Measurements from ENCODE around the gene PPL. TPM values are rescaled to one million over a fixed set of nuclear protein-coding genes. Genes with fewer than 3 reads are reported as not detected.
A peak's percentile ranks its signal among the peaks of the same experiment; 100 is the strongest.

PPL gene
- total RNA-seq, 1 donor from 2014 or later = 18.4 TPM

GRCh38 chr16:4894276-4895150 is 42.4 kb downstream of the PPL start:
- ATAC-seq (no peak), DNase-seq (no peak)
- intact Hi-C loops (cut with micrococcal nuclease) = no loop called here

DNA sequence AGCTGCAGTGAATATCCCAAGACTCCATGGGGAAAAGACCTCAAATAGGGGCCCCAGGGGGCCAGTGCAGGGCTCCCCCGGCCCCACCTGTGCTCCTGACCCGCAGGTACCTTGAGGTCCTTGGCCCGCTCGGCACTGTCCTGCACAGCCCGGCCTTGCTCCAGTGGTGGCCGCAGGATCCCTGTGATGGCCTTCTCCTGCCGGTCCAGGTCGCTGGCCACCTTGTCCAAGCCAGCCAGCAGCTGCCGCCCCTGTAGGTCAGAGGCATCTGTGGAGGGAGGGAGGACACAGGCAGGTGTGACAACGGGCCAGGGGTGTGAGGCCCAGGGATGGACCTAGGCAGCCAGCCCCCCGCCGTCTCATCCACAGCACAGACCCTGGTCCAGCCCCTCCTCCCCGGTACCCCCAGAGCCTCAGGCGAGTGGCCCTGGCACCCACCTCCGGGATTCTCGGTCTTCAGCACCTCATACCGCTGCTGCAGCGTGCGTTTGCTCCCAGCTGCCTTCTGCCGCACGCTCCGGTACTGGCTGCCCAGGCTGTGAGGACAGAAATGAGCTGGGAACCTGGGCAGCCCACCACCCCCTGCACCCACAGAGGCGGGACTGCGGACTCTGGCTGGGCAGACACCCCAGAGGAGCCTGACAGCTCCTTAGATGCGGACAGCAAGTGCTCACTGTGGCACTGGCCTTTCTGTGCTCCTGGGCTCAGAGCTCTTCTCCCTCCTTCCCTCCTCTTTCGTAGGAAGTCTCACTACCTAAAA is 43.7 kb downstream of the PPL start:
- intact Hi-C loops (cut with micrococcal nuclease) = no loop called here
- ATAC-seq = no peak

DNA sequence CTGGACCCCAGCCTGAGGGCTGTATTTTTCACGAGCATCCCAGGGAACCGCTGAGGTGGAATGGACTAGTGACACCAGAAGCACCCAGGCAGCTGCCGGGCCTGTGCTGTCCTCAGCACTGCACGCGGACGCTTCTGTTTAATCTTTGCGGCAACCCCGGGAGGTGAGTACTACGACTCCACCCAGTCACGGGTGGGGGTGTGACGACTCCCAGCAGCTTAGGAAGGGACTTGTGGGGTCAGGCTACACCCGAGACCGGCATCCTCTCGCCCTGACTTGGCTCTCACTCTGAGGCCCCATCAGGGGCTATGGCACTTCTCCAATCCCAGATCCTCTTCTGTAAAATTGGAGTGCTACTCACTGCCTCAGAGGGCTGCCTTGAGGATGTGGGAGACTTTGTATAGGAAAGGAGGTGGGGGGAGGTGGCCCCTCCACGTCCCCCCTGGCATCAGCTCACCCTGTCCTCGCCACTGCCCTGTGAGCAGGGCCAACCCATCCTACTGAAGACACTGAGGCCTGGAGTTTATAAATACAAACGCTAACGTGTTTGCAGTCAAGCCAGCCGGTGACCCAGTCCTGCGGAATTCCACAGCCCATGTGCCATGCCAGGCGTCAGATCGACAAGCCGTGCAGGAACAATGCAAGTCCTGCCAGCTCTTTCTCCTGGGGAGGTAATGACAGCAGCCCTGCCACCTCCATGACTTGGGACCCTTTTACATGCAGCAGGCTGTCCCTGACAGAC is 44.4 kb downstream of the PPL start:
- peak; percentile 73 for DNase-seq

More for the DNA sequence above, 43.7 kb downstream of the PPL start:
- DNase-seq = no peak

DNA sequence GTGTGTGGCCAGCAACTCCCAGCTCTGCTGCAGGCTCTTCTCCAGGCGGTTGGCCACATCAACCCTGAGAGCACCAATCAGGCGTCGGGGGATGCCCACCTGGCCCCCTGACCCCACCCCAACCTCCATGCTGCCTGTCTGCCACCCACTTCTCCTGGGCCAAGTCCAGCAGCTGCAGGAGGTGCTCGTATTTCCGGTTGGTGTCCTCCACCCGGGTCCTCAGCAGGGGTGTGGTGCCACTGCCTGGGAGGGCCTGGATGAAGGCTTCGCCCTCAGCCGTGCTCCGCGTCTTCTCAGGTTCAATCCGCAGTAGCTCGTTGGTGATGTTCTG is 45.1 kb downstream of the PPL start:
- intact Hi-C loops (cut with micrococcal nuclease) = no loop called here
- ATAC-seq = no peak
- DNase-seq = no peak

More for the DNA sequence above, 44.4 kb downstream of the PPL start:
- ATAC-seq = peak; percentile 79
- intact Hi-C loops (cut with micrococcal nuclease) = no loop called here

GRCh38 chr16:4891097-4891885 is 45.7 kb downstream of the PPL start:
- no peak for DNase-seq
- intact Hi-C loops (cut with micrococcal nuclease) = no loop called here
- ATAC-seq = no peak

DNA sequence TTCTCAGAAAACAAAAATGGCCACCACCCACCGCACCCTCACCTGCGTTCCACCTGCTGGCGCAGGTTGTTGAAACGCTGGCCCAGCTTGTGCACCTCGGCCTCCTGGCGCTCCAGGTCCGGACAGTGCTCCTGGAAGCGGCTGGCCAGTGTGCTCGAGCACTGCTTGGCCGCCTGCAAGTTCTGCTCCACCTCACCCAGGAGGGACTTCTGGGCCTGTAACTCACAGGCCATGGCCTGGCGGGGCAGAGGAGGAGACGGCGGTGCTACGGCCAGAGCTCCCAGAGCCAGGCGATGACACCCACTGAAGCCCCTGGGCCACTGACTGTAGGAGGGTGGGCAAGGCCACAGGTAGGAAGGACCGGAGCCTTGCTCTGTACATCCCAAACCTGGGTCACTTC is 46.3 kb downstream of the PPL start:
- DNase-seq (no peak), ATAC-seq (no peak)
- intact Hi-C loops (cut with micrococcal nuclease) = no loop called here

- intact Hi-C loops (cut with micrococcal nuclease) = no loop called here
- DNase-seq = no peak
- no peak for ATAC-seq
These were observed 46.9 kb downstream of the PPL start for GRCh38 chr16:4890026-4890425.

- ATAC-seq = no peak
- intact Hi-C loops (cut with micrococcal nuclease) = no loop called here
- DNase-seq = no peak
These were observed 48.4 kb downstream of the PPL start for GRCh38 chr16:4888428-4889135.

DNA sequence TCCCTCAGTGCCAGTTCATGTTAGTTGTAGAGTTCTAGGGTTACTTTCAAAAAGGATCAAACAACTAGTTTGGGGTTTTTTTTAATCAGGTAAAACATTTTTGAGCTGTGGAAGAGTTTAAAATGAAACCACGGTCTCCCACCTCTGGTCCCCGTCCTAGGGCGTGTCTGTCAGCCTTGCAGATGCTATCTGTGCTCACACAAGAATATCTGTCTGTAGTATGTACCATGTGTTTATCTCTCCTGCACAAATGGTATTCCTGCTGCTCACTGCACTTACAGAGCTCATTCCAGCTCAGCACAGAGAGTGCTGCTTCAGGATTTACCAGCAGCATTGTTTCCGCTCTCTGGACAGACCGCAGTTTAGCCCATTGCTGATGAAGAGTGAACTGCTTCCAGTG is 50.8 kb downstream of the PPL start:
- no peak for DNase-seq
- intact Hi-C loops (cut with micrococcal nuclease) = no loop called here
- ATAC-seq = no peak

DNA sequence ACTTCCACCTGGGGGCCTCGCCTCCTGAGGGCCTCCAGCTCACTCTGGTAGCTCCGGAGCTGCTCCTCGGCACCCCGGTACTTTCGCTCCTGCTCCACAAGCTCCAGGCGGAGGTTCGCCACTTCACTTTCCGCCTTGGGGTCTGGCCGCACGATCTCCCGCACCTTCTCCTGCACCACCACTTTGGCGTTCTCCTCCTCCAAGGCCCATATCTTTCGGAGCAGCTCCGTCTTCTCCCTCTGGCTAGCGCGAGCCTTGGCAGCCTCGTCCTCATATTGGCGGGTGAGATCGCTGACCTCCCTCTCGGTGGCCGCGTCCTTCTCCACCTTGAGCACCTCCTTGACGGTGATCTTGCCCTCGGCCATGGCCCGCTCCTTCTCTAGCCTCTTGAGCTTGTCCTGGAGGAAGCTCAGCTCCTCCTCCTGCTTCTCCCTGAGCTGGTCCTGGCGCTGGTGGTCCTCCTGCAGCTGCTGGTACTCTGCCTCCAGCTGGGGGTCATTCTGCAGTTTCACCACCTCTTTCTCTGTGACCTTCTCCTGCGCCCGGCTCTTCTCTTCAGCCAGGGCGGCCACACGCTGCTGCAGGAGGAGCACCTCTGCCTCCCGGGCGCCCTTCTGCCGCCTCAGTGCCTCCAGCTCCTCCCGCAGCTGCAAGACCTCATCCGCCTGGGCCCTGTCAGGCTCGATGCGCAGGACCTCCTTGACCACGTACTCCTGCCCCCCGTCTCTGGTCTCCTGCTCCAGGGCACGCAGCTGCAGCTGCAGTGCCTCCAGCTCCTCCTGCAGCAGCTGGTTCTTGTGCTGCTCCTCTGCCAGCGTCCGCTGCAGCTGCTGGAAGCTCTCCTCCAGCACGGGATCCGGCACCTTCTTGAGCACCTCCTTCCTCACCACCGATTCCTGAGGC is 51.7 kb downstream of the PPL start:
- no peak for ATAC-seq
- intact Hi-C loops (cut with micrococcal nuclease) = no loop called here
- DNase-seq = no peak

DNA sequence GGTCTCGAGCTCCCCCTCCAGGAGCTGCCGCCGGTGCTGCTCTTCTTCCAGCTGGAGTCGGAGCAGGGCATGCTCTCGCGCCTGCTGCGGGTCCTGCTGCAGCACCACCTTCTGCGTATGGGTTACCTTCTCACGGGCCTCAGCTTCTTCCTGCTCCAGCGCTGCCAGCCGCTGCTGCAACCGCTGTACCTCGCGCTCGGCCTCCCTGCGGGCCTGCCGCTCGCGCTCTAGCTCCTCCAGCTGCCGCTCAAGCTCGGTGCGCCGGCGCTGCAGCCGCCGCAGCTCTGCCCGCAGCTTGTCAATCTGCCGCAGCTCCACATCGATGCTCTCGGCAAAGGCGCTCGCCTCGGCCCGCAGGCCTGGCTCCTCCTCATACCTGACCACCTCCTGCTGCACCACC is 52.7 kb downstream of the PPL start:
- no peak for DNase-seq
- intact Hi-C loops (cut with micrococcal nuclease) = no loop called here
- no peak for ATAC-seq

DNA sequence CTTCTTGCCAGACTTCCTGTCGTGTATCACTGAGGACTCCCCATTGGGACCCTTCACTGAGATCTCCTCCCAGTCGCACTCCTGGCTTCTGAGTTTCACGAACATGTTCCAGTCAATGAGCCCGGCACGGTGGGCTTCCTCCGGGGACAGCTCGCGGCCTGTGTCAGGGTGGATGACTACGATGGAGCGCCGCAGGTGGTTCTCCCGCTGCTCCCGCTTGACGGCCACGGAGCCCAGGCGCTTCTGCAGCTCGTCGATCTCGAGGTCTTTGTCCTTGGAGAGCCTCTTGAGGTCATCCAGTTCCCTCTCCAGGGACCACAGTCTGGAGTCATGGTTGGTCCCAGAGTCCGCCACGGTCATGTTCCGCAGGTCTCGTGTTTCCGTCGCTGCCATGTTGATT is 53.4 kb downstream of the PPL start:
- ATAC-seq = no peak
- intact Hi-C loops (cut with micrococcal nuclease) = no loop called here

GRCh38 chr16:4882633-4883285 is 54.2 kb downstream of the PPL start:
- intact Hi-C loops (cut with micrococcal nuclease) = no loop called here
- ATAC-seq (peak; percentile 86), DNase-seq (no peak)

More for the DNA sequence above, 53.4 kb downstream of the PPL start:
- DNase-seq = no peak

DNA sequence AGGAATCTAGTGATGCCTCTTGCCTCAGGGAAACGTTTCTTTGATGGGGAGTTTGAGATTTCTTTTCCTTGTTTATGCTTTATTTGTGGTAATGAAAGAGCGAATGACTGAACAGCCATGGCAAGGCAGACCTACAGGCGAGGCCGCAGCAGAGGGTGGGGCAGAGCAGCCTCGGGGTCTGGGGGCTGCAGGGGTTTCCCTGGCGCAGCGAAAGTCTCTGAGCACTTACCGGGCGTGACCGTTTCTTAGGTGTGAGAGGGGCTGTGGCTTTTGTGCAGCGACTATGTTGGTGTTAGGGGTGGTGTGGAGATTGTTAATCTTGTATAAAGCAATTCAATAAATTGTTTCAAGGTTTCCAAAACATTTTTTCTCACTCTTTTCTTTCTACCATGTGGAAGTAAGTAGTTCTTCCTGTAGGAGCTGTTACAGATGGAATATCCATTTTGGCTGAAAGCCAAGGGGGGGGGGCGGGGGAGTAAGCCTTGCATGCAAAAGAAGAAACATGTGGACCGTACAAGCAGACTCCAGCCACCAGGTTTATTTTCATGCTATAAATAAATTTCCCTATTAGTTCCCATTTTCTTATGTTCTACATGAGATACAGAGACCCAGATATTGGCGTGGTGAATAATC is 54.8 kb downstream of the PPL start:
- DNase-seq = no peak

DNA sequence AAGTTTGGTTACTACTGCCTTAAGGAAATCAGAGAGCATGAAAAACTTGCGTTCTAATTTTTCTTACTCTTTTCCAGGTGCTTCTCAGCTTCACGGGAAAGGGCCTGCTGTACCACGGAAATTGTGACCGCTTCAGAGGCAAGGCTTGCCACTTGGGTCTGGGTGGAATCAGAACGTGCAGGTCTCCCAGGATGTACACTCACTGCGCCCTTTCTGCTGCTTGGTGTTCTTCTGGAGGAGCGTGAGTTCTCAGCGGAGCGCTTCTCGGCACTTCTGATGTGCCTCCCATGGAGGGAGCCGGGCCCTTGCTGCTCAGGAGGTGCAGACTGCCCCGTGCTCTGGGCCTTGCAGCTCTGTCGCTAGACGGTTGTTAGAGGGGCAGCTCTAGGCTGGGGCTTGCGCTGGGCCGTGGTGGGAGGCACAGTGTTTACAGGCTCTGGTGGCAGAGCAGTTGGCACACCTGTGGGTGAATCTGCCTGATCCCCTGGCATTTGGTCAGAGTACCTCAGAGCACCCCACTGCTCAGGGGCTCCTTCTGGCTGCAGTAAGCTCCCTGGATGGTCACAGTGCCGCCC is 56.9 kb downstream of the PPL start:
- no peak for ATAC-seq
- intact Hi-C loops (cut with micrococcal nuclease) = no loop called here
- no peak for DNase-seq

More for the DNA sequence above, 54.8 kb downstream of the PPL start:
- ATAC-seq = peak; percentile 15
- intact Hi-C loops (cut with micrococcal nuclease) = no loop called here

- ATAC-seq (no peak), DNase-seq (no peak)
- intact Hi-C loops (cut with micrococcal nuclease) = no loop called here
These were observed 57.9 kb downstream of the PPL start for GRCh38 chr16:4879049-4879448.

DNA sequence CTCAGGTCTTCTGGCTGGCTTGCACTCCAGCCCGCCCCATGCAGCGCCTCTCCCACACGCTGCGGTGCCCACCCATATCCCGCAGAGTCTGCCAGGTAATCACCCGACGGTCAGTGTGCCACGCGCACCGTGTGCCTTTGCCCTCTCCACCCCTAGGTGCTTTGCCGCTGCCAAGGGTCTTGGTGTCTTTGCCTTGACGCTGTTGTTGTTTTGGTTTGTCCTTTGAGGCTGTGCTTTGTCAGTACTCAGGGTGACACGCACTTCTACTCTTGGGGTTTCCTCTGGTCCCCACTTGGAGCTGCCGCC is 59.6 kb downstream of the PPL start:
- ATAC-seq (no peak), DNase-seq (no peak)
- intact Hi-C loops (cut with micrococcal nuclease) = no loop called here
